GM13976 (cell line): ENCODE results near the gene CYP27A1.

Experiments used
- DNase-seq: peaks from one replicate; pipeline ENCODE4 v3.0.0; 2012; ENCODE audit warnings: low spot score
- in situ Hi-C: fragments of 300-500 bp; cut with MboI; formaldehyde crosslinking; loops from one replicate; pipeline ENCODE4 v1.12.0; 2022; ENCODE audit warnings: low sequenced_read_pairs, mixed read lengths, inconsistent platforms; ENCODE audit not compliant: unreplicated experiment
- TF ChIP-seq, protein P1 (sequence below): IDR thresholded peaks from 2 replicates; pipeline ENCODE4 v1.5.1; 2012; ENCODE audit warnings: borderline replicate concordance, mild to moderate bottlenecking; ENCODE audit not compliant: insufficient read depth; ENCODE audit errors: extremely low read depth, missing control alignments, control extremely low read depth

The CYP27A1 gene

DNA sequence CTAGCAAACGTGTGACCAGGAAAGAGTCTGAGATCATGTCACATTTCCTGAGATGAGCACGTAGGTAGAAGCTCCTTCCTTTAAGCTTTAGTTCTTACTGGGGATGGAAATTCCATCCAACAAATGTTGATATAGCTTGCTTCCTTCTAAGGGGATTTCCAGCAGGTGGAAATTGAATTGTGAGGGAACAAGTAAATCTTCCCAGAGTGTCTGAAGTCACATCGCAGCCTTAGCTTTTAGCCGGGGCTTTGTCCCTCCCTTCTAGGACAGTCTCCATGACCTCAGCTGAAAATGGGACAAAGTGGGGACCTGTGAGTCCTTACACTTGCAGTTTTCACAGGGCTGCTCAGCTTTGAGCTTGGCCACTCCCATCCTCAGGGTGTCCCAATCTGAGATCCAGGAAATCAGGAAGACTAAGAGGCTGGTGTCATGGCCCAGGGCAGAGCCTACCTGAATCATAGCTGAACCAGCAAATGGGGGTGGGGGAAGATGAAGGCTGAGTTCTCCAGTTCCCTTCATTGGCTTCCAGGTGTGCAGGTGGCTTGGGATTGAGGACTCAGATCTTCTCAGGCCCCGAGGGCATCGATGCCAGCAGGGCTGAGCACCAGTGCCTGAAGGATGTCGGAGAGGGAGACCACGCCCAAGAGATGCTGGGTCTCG is 41.4 kb downstream of the CYP27A1 start:
- in situ Hi-C loops: no loop called here
- TF ChIP-seq, protein P1, sequence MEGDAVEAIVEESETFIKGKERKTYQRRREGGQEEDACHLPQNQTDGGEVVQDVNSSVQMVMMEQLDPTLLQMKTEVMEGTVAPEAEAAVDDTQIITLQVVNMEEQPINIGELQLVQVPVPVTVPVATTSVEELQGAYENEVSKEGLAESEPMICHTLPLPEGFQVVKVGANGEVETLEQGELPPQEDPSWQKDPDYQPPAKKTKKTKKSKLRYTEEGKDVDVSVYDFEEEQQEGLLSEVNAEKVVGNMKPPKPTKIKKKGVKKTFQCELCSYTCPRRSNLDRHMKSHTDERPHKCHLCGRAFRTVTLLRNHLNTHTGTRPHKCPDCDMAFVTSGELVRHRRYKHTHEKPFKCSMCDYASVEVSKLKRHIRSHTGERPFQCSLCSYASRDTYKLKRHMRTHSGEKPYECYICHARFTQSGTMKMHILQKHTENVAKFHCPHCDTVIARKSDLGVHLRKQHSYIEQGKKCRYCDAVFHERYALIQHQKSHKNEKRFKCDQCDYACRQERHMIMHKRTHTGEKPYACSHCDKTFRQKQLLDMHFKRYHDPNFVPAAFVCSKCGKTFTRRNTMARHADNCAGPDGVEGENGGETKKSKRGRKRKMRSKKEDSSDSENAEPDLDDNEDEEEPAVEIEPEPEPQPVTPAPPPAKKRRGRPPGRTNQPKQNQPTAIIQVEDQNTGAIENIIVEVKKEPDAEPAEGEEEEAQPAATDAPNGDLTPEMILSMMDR: no peak
- DNase-seq: no peak

DNA sequence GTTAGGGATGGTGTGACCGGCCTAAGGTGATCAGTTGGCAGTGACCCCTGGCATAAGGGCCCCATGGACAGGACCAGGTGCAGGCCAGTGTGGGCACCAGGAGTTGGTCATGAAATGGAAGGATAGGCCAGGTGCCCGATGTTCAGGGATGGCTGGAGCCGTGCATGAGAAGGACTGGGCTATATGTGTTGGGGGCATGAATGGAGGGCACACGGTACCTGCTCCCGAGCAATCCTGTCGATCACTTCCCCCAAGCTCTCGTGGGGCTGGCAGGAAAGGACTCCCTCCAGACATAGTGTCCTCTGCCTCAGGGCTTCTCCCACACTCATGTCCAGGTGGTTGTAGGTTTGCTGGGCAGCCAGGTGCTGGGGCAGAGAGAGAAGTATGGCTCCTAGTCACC is 42.1 kb downstream of the CYP27A1 start:
- in situ Hi-C loops: no loop called here
- TF ChIP-seq, protein P1: no peak
- DNase-seq: no peak

DNA sequence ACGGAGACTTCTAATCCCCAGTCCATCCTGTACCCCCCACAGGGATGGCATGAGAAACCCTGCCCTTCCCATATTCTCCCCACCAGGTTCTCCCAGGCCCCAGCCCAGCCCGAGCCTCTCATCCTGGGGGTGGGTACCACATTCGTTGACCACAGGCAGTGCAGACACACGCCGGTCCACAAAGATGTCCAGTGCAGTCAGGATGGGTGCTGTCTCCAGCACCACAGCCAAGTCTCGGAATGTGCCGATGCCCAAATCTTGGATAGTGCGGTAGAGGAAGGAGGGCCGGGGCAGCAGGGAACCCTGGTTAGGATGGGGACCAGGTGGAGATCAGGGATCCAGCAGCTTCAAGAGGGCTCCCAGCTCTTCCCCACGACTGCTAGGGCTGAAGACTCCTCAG is 44.8 kb downstream of the CYP27A1 start:
- in situ Hi-C loops: loop anchor here (25.0 kb wide), 1 partner anchor 414 kb away; the partner anchor contains the start of gene VIL1
- TF ChIP-seq, protein P1: no peak
- DNase-seq: no peak

DNA sequence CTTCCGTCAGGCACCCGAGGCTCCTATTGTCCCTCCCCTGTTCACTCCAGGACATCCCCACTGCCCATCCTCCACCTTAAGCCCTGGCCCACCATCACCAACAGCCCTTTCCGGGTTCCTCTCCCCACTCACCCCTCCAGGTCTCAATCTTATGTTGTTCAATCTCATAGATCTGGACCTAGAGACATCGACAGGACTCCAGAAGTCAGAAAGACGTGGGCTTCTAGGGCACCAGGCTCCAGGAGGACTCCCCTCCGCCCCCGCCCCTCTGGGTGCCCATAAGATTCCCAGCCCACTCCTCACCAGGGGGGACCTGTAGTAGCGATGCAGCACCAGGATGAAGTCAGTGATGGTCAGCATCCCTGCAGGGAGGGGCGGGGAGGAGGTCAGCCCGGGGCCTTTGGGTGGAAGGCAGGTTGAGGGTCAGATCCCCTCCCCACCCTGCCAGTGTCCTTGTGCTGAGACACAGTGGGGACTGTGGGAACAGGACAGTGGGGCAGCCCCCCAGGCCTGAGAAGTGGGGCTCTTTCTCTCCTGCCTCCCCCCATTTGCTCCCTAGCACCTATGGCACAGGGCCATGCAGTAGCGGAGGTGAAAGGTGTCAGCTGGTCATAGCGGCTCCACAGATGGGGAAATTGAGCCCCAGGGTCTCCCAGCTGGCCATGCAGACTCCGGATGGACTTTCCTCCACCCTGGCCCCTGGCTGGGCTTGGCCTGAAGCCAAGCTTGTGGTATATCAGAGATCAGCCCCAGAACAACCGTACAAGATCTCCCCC is 45.9 kb downstream of the CYP27A1 start:
- in situ Hi-C loops: loop anchor here (25.0 kb wide), 1 partner anchor 416 kb away; the partner anchor contains the start of gene VIL1
- TF ChIP-seq, protein P1: no peak
- DNase-seq: no peak

DNA sequence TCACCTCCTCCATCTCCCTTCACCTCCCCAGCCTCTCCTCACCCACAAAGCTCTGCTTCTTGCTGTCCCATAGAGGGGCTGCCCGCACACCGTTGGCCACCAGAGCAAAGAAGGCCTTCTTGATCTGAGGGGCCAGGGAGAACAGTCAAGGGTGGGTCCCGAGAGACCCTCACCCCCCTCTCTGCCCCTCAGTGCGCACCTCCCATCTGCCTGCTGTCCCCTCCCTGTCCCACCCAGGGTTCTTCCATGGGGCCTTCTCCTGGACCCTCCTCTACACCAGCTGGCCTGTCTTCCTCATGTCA is 46.5 kb downstream of the CYP27A1 start:
- in situ Hi-C loops: loop anchor here (25.0 kb wide), 1 partner anchor 416 kb away; the partner anchor contains the start of gene VIL1
- TF ChIP-seq, protein P1: no peak
- no peak for DNase-seq

DNA sequence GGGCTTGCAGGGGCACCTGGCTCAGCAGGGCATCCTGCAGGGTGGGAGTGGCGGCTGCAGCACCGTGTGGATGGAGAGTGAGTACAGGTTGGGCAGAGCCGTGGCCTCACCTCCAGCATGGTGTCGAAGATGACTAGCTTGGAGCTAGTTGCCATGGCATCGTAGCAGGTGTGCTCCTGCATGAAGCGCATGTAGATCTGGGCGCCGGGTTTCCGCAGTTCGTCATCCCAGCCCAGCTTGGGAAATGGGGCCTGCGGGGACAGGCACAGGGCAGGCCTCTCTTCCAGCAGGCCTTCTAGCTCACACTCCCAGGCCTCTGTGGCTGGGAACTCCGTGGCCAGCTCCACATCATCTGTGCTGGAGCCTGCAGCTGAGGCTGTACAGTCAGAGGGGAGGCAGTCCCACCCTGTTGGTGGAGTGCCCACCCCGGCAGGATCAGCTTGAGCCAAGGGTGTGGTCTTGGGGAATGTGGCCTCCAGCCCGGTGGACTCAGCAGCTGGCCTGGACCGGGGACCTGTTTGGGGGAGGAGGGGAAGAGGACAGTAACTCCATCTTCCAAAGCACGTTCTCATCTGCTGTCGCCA is 48.0 kb downstream of the CYP27A1 start:
- no peak for DNase-seq
- in situ Hi-C loops: loop anchor here (25.0 kb wide), 1 partner anchor 418 kb away; the partner anchor contains the start of gene VIL1
- TF ChIP-seq, protein P1: no peak
